Suprapubic skin (tissue), 3 donors: Measurements from ENCODE around the gene ARL4D.

Experiments
- CTCF ChIP-seq, 2 donors: fragments of 200-600 bp in 1 of 2; fragments of 450-650 bp in 1 of 2; sonication (generic) in 1 of 2; IDR thresholded peaks; one replicate each; pipeline ENCODE4 v1.5.1; 2016 to 2019; ENCODE audit warnings: antibody characterized with exemption in 2 of 2, mild to moderate bottlenecking in 1 of 2, moderate library complexity in 1 of 2
- EP300 ChIP-seq: sonication (generic); formaldehyde crosslinking; IDR thresholded peaks from one replicate; pipeline ENCODE4 v1.6.1; 2017; ENCODE audit warnings: antibody characterized with exemption
- POLR2A ChIP-seq, 2 donors: fragments of 450-650 bp; IDR thresholded peaks; one replicate each; pipeline ENCODE4 v1.6.1; 2017; ENCODE audit warnings: antibody characterized with exemption in 2 of 2, mild to moderate bottlenecking in 2 of 2, moderate library complexity in 2 of 2

GRCh38 chr17:43395165-43395564 is 3.6 kb upstream of the ARL4D start:
- TF ChIP-seq CTCF (IDR thresholded peaks at IDR 0.05) (no peak), EP300 (no peak), POLR2A (IDR thresholded peaks at IDR 0.05) (no peak)
